Gastrocnemius medialis (tissue), 4 donors: ENCODE measurements around the gene RRP36. TPM values are rescaled to one million over a fixed set of nuclear protein-coding genes. Genes with fewer than 3 reads are reported as not detected.

Experiments used
- ATAC-seq, 2 donors: fragments of 150-250 bp; one replicate each; pipeline ENCODE4 v1.9.1; 2016
- DNase-seq, 2 donors: peaks; one replicate each; pipeline ENCODE4 v3.0.0-alpha.2; 2019
- H3K27ac ChIP-seq, 4 donors: fragments of 200-600 bp; sonication (generic); 1 replicate in 1 of 4; 2 replicates in 3 of 4; pipeline ENCODE4 v1.5.1; 2016 to 2018; ENCODE audit warnings: mild to moderate bottlenecking in 2 of 4, moderate library complexity in 1 of 4
- H3K27me3 ChIP-seq, 3 donors: fragments of 200-600 bp; sonication (generic) in 2 of 3; 1 replicate in 1 of 3; 2 replicates in 2 of 3; pipeline versions ENCODE4 v1.5.1 to v1.6.0; 2016 to 2019; ENCODE audit warnings: mild to moderate bottlenecking in 1 of 3, moderate library complexity in 1 of 3
- H3K36me3 ChIP-seq, 2 donors: fragments of 200-600 bp; sonication (generic) in 1 of 2; one replicate each; pipeline ENCODE4 v1.5.1; 2017 to 2018
- H3K4me1 ChIP-seq, 2 donors: fragments of 200-600 bp; sonication (generic) in 1 of 2; one replicate each; pipeline ENCODE4 v1.5.1; 2016 to 2017; ENCODE audit warnings: mild to moderate bottlenecking in 2 of 2
- H3K4me3 ChIP-seq, 4 donors: fragments of 200-600 bp; sonication (generic) in 3 of 4; 1 replicate in 1 of 4; 2 replicates in 3 of 4; pipeline ENCODE4 v1.5.1; 2016 to 2019; ENCODE audit warnings: mild to moderate bottlenecking in 2 of 4
- H3K9me3 ChIP-seq, 3 donors: fragments of 200-600 bp; sonication (generic) in 2 of 3; 1 replicate in 1 of 3; 2 replicates in 2 of 3; pipeline ENCODE4 v1.5.1; 2016 to 2019
- CTCF ChIP-seq, 5 experiments: fragments of 450-650 bp in 3 of 5; fragments of 200-600 bp in 2 of 5; sonication (generic) in 2 of 5; IDR thresholded peaks in 4 of 5; conservative IDR thresholded peaks in 1 of 5; 1 replicate in 4 of 5; 2 replicates in 1 of 5; pipeline ENCODE4 v1.5.1; 2016 to 2019; ENCODE audit warnings: antibody characterized with exemption in 5 of 5, mild to moderate bottlenecking in 3 of 5, moderate library complexity in 3 of 5
- POLR2A ChIP-seq, 2 donors: fragments of 450-650 bp; IDR thresholded peaks; one replicate each; pipeline ENCODE4 v1.6.1; 2017; ENCODE audit warnings: antibody characterized with exemption in 2 of 2, mild to moderate bottlenecking in 2 of 2, moderate library complexity in 2 of 2
- in situ Hi-C, 4 donors: fragments of 200-750 bp; cut with MboI; loops; one replicate each; pipeline versions ENCODE4 v1.15.0 to v1.8.0; 2017; ENCODE audit warnings: low sequenced_read_pairs in 4 of 4
- intact Hi-C: fragments of 100-400 bp; cut with DNase I; formaldehyde crosslinking; loops from one replicate; pipeline ENCODE4 v1.15.1; 2023; ENCODE audit warnings: low total_unique reads
- total RNA-seq, 4 donors: library from RNA; depleted of rRNA; stranded (reverse); fragments of >200 nt; gene quantifications; one replicate each; pipeline versions ENCODE4 v1.1.0 to v1.2.3, GENCODE V29; 2016

RRP36 gene
- total RNA-seq, 4 donors from 2014 or later, result 37.7 to 64.3 (median 51.0) TPM

- no peak for TF ChIP-seq CTCF (IDR thresholded peaks at IDR 0.05 in 4 of 5, conservative IDR thresholded peaks at IDR 0.05 in 1 of 5)
- no peak for TF ChIP-seq POLR2A (IDR thresholded peaks at IDR 0.05)
- Histone ChIP-seq H3K27me3 (no peaks in the 10 kb centered on the region), H3K9me3 (no peaks in the 10 kb centered on the region), H3K36me3 (peaks cover 0 to 53% of the 10 kb centered on the region in 2 donors), H3K4me1 (peaks cover 39 to 43% of the 10 kb centered on the region in 2 donors), H3K4me3 (no peak overlapping the region), H3K27ac (peak overlapping the region in 1 of 4 donors; percentile 91)
- in situ Hi-C loops, result loop anchor here in 1 of 4 donors (10.0 kb wide), 1 partner anchor 448 kb away; the partner anchor contains the start of gene UBR2
- intact Hi-C loops, result loop anchor here (2.0 to 10.0 kb wide), 4 partner anchors 28 to 1278 kb away; partner anchors contain the start of genes MRPS10, PPP2R5D and TFEB
- ATAC-seq (no peak), DNase-seq (no peak)
These were observed 9.1 kb upstream of the RRP36 start for GRCh38 chr6:43012364-43012763.

GRCh38 chr6:43013097-43013842 is 8.2 kb upstream of the RRP36 start:
- H3K36me3 ChIP-seq, result peaks cover 0 to 53% of the 10 kb centered on the region in 2 donors
- intact Hi-C loops, result loop anchor here (2.0 to 10.0 kb wide), 4 partner anchors 28 to 1278 kb away; partner anchors contain the start of genes MRPS10, PPP2R5D and TFEB
- DNase-seq, result no peak

GRCh38 chr6:43013843-43014433 is 7.5 kb upstream of the RRP36 start, which contains the start of the genes KLHDC3 and MEA1:
TSS of gene KLHDC3 (plus strand) at chr6:43014249. CDS start at chr6:43017193, 2,944 bp downstream.
TSS of gene MEA1 (minus strand) at chr6:43013946. CDS start at chr6:43013813, 133 bp downstream.
- peak within 1 kb of the TSS; percentile 77 to 90 (median 82) for H3K4me3 ChIP-seq
- no peaks in the 10 kb centered on the region for H3K9me3 ChIP-seq
- peak; percentile 100 for DNase-seq
- H3K27ac ChIP-seq, result peak within 1 kb of the TSS; percentile 95 to 98 (median 98)
- intact Hi-C loops (loop anchor here (1.0 to 10.0 kb wide), 7 partner anchors 21 to 1279 kb away; partner anchors contain the start of genes KLC4, MRPL2, MRPS10 and PPP2R5D), in situ Hi-C loops (loop anchor here in 1 of 4 donors (10.0 kb wide), 1 partner anchor 449 kb away; the partner anchor contains the start of gene UBR2)
- no peaks in the 10 kb centered on the region for H3K27me3 ChIP-seq
- TF ChIP-seq POLR2A (IDR thresholded peaks at IDR 0.05), result peak; percentile 66
- no peak for TF ChIP-seq CTCF (IDR thresholded peaks at IDR 0.05 in 4 of 5, conservative IDR thresholded peaks at IDR 0.05 in 1 of 5)
- ATAC-seq, result peak; percentile 94 to 97
- H3K36me3 ChIP-seq, result peaks cover 0 to 53% of the 10 kb centered on the region in 2 donors
- H3K4me1 ChIP-seq, result peaks cover 54 to 59% of the 10 kb centered on the region in 2 donors

More at GRCh38 chr6:43013097-43013842, 8.2 kb upstream of the RRP36 start:
- TF ChIP-seq POLR2A (IDR thresholded peaks at IDR 0.05), result no peak
- no peak for TF ChIP-seq CTCF (IDR thresholded peaks at IDR 0.05 in 4 of 5, conservative IDR thresholded peaks at IDR 0.05 in 1 of 5)
- ATAC-seq, result peak in 1 of 2 donors; percentile 3
- Histone ChIP-seq H3K4me1 (peaks cover 48 to 52% of the 10 kb centered on the region in 2 donors), H3K9me3 (no peaks in the 10 kb centered on the region), H3K4me3 (peak overlapping the region; percentile 77 to 90 (median 82)), H3K27ac (peak overlapping the region; percentile 80 to 97 (median 93)), H3K27me3 (no peaks in the 10 kb centered on the region)
- in situ Hi-C loops, result loop anchor here in 1 of 4 donors (10.0 kb wide), 1 partner anchor 448 kb away; the partner anchor contains the start of gene UBR2

- H3K27ac ChIP-seq, result peak overlapping the region; percentile 95 to 98 (median 98)
- no peaks in the 10 kb centered on the region for H3K9me3 ChIP-seq
- no peak for ATAC-seq
- intact Hi-C loops (loop anchor here (1.0 to 10.0 kb wide), 5 partner anchors 20 to 1280 kb away; partner anchors contain the start of genes KLC4, MRPL2, MRPS10 and SRF), in situ Hi-C loops (loop anchor here in 1 of 4 donors (10.0 kb wide), 1 partner anchor 450 kb away; the partner anchor contains the start of gene UBR2)
- no peak for DNase-seq
- TF ChIP-seq POLR2A (IDR thresholded peaks at IDR 0.05) (no peak), CTCF (IDR thresholded peaks at IDR 0.05 in 4 of 5, conservative IDR thresholded peaks at IDR 0.05 in 1 of 5) (no peak)
- peak overlapping the region; percentile 77 to 90 (median 80) for H3K4me3 ChIP-seq
- peaks cover 60 to 64% of the 10 kb centered on the region in 2 donors for H3K4me1 ChIP-seq
- H3K27me3 ChIP-seq, result no peaks in the 10 kb centered on the region
- peaks cover 0 to 53% of the 10 kb centered on the region in 2 donors for H3K36me3 ChIP-seq
These were observed 7.0 kb upstream of the RRP36 start for GRCh38 chr6:43014434-43014909.
